GM18520 (cell line): ENCODE results near the gene SAV1.
"Not testable (repeated sequence)": the region's sequence is repeated elsewhere in the genome, so short reads cannot be mapped to it uniquely, and the experiment has no call there.

Experiments
- ATAC-seq: cut with Tn5 transposase; IDR thresholded peaks from one replicate; pipeline ENCODE4 v1.9.1; 2021; ENCODE audit not compliant: unreplicated experiment

The SAV1 gene

GRCh38 chr14:50667996-50668825 is at the start of gene SAV1:
Gene SAV1 (minus strand): TSS chr14:50668306. CDS start chr14:50667967, 339 bp downstream.
- ATAC-seq, result peak; percentile 33

- no peak for ATAC-seq
Observed at GRCh38 chr14:50717811-50718210, 49.7 kb upstream of the SAV1 start.

GRCh38 chr14:50714450-50715073 is 46.5 kb upstream of the SAV1 start:
- ATAC-seq, result no peak

- no peak for ATAC-seq
Observed at GRCh38 chr14:50711043-50711442, 42.9 kb upstream of the SAV1 start.

GRCh38 chr14:50705026-50705593 is 37.0 kb upstream of the SAV1 start:
- ATAC-seq, result no peak

GRCh38 chr14:50704454-50705010 is 36.4 kb upstream of the SAV1 start:
- no peak for ATAC-seq

- ATAC-seq, result no peak
Observed at GRCh38 chr14:50697659-50698290, 29.7 kb upstream of the SAV1 start.

- ATAC-seq, result not testable (repeated sequence)
Observed at GRCh38 chr14:50694260-50694659, 26.2 kb upstream of the SAV1 start.

GRCh38 chr14:50688875-50689274 is 20.8 kb upstream of the SAV1 start:
- ATAC-seq, result no peak

GRCh38 chr14:50679674-50680073 is 11.6 kb upstream of the SAV1 start:
- no peak for ATAC-seq

- ATAC-seq, result no peak
Observed at GRCh38 chr14:50678163-50678562, 10.1 kb upstream of the SAV1 start.

GRCh38 chr14:50677527-50678063 is 9.5 kb upstream of the SAV1 start:
- no peak for ATAC-seq

- no peak for ATAC-seq
Observed at GRCh38 chr14:50676814-50677516, 8.9 kb upstream of the SAV1 start.

- ATAC-seq, result no peak
Observed at GRCh38 chr14:50675597-50675996, 7.5 kb upstream of the SAV1 start.

- ATAC-seq, result no peak
Observed at GRCh38 chr14:50670866-50671256, 2.8 kb upstream of the SAV1 start.

GRCh38 chr14:50670196-50670865 is 2.2 kb upstream of the SAV1 start:
- no peak for ATAC-seq

- no peak for ATAC-seq
Observed at GRCh38 chr14:50669441-50669986, 1.4 kb upstream of the SAV1 start.

GRCh38 chr14:50668826-50669143 is 679 bp upstream of the SAV1 start:
- no peak for ATAC-seq

- ATAC-seq, result peak; percentile 13
Observed at GRCh38 chr14:50667684-50667995, 466 bp downstream of the SAV1 start.
